Prostate gland (tissue), 2 donors: ENCODE measurements around the gene GSG1L. TPM values are rescaled to one million over a fixed set of nuclear protein-coding genes. Genes with fewer than 3 reads are reported as not detected.

Experiments
- DNase-seq: peaks from one replicate; pipeline ENCODE4 v3.0.0-alpha.2; 2019; ENCODE audit warnings: low spot score
- H3K27ac ChIP-seq, 2 donors: fragments of 200-600 bp; sonication (generic); 2 replicates each; pipeline ENCODE4 v1.5.1; 2017 to 2019
- H3K27me3 ChIP-seq: fragments of 200-600 bp; sonication (generic); replicated peaks from 2 replicates; pipeline ENCODE4 v1.5.1; 2019; ENCODE audit not compliant: insufficient read depth
- H3K36me3 ChIP-seq, 2 donors: fragments of 200-600 bp; sonication (generic); 1 replicate in 1 of 2; 2 replicates in 1 of 2; pipeline versions ENCODE4 v1.5.1 to v1.8.1; 2017 to 2019
- H3K4me1 ChIP-seq: fragments of 200-600 bp; sonication (generic); replicated peaks from 2 replicates; pipeline ENCODE4 v1.5.1; 2019
- H3K4me3 ChIP-seq, 2 donors: fragments of 200-600 bp; sonication (generic); 2 replicates each; pipeline ENCODE4 v1.5.1; 2017 to 2019
- H3K9me3 ChIP-seq: fragments of 200-600 bp; sonication (generic); 2 replicates; pipeline ENCODE4 v1.5.1; 2017
- POLR2A ChIP-seq: fragments of 450-650 bp; IDR thresholded peaks from one replicate; pipeline ENCODE4 v1.6.1; 2016; ENCODE audit warnings: antibody characterized with exemption, mild to moderate bottlenecking
- POLR2AphosphoS5 ChIP-seq: sonication (generic); formaldehyde crosslinking; IDR thresholded peaks from one replicate; pipeline ENCODE4 v1.6.1; 2017; ENCODE audit warnings: antibody characterized with exemption
- WGBS: methylation state at CpG from one replicate; pipeline ENCODE4 v1.1.5; 2018; 5-methylcytosine and 5-hydroxymethylcytosine counted together
- intact Hi-C: fragments of 100-400 bp; cut with DNase I; formaldehyde crosslinking; loops from one replicate; pipeline ENCODE4 v1.14.2; 2022
- total RNA-seq, 2 donors: library from RNA; depleted of rRNA; stranded (reverse); fragments of >200 nt; gene quantifications; one replicate each; pipeline ENCODE4 v1.1.0, GENCODE V29; 2016
- TF ChIP-seq, protein P1 (sequence below), 4 experiments: fragments of 200-600 bp in 2 of 4; fragments of 450-650 bp in 2 of 4; sonication (generic) in 2 of 4; IDR thresholded peaks; 1 replicate in 3 of 4; 2 replicates in 1 of 4; pipeline ENCODE4 v1.5.1; 2016 to 2019; ENCODE audit warnings: antibody characterized with exemption in 4 of 4, mild to moderate bottlenecking in 2 of 4, moderate library complexity in 2 of 4

GSG1L gene
- total RNA-seq, 2 donors from 2014 or later = 0.91 TPM; not detected in 1

DNA sequence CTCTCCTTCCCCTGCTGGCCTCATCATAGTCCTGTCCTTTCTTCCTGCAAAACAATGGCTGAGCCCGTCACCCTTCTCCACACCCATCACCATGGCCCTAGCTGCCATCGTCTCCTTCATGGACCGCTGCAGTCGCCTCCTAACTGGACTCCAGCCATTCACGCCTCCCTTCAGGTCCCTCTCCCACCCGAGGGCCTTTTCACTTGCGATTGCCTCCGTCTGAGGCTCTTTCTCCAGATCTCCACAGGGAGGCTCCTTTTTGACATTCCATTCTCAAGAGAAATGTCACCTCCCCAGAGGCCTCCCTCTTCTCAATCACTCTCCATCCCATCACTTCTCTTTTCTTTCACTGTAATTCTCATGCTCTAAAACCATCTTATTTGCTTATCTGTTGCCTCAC is 23.5 kb downstream of the GSG1L start:
- H3K27me3 ChIP-seq = peaks cover 7% of the 10 kb centered on the region
- no peaks in the 10 kb centered on the region for H3K36me3 ChIP-seq
- intact Hi-C loops = no loop called here
- H3K4me1 ChIP-seq = no peaks in the 10 kb centered on the region
- 61% methylated on average over 8 of the region's 8 CpGs for WGBS
- no peak overlapping the region for H3K27ac ChIP-seq
- no peaks in the 10 kb centered on the region for H3K9me3 ChIP-seq
- no peak for DNase-seq
- TF ChIP-seq, protein P1, sequence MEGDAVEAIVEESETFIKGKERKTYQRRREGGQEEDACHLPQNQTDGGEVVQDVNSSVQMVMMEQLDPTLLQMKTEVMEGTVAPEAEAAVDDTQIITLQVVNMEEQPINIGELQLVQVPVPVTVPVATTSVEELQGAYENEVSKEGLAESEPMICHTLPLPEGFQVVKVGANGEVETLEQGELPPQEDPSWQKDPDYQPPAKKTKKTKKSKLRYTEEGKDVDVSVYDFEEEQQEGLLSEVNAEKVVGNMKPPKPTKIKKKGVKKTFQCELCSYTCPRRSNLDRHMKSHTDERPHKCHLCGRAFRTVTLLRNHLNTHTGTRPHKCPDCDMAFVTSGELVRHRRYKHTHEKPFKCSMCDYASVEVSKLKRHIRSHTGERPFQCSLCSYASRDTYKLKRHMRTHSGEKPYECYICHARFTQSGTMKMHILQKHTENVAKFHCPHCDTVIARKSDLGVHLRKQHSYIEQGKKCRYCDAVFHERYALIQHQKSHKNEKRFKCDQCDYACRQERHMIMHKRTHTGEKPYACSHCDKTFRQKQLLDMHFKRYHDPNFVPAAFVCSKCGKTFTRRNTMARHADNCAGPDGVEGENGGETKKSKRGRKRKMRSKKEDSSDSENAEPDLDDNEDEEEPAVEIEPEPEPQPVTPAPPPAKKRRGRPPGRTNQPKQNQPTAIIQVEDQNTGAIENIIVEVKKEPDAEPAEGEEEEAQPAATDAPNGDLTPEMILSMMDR (IDR thresholded peaks at IDR 0.05) = no peak
- no peak for TF ChIP-seq POLR2AphosphoS5
- no peak for TF ChIP-seq POLR2A
- no peak overlapping the region for H3K4me3 ChIP-seq

DNA sequence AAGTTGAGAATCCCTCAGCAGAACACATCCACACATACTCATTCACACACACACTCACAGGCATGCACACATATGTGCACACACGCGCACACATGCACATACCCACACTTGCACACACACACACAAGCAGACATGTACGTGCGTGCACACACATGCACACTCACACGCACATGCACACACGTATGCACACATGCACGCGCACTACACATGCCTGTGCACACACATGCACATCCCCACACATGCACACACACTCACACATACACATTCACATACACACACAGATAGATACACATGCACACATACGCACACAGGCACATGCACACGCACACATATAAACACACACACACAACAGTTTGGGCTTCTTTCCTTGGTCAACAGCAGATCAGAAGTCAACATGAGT is 24.0 kb downstream of the GSG1L start:
- no peaks in the 10 kb centered on the region for H3K4me1 ChIP-seq
- peaks cover 7% of the 10 kb centered on the region for H3K27me3 ChIP-seq
- WGBS = 92% methylated on average over 10 of the region's 10 CpGs
- DNase-seq = no peak
- H3K9me3 ChIP-seq = no peaks in the 10 kb centered on the region
- no peak overlapping the region for H3K4me3 ChIP-seq
- intact Hi-C loops = no loop called here
- H3K27ac ChIP-seq = no peak overlapping the region
- H3K36me3 ChIP-seq = no peaks in the 10 kb centered on the region
- no peak for TF ChIP-seq POLR2A
- TF ChIP-seq, protein P1 (IDR thresholded peaks at IDR 0.05) = no peak

GRCh38 chr16:28038409-28038808 is 25.1 kb downstream of the GSG1L start:
- no peak overlapping the region for H3K27ac ChIP-seq
- H3K9me3 ChIP-seq = no peaks in the 10 kb centered on the region
- DNase-seq = no peak
- H3K4me1 ChIP-seq = no peaks in the 10 kb centered on the region
- no peak overlapping the region for H3K4me3 ChIP-seq
- intact Hi-C loops = no loop called here
- 58% methylated on average over 12 of the region's 12 CpGs for WGBS
- peaks cover 7% of the 10 kb centered on the region for H3K27me3 ChIP-seq
- no peaks in the 10 kb centered on the region for H3K36me3 ChIP-seq
- TF ChIP-seq POLR2AphosphoS5 (no peak), POLR2A (no peak)
- TF ChIP-seq, protein P1 (IDR thresholded peaks at IDR 0.05) = no peak

DNA sequence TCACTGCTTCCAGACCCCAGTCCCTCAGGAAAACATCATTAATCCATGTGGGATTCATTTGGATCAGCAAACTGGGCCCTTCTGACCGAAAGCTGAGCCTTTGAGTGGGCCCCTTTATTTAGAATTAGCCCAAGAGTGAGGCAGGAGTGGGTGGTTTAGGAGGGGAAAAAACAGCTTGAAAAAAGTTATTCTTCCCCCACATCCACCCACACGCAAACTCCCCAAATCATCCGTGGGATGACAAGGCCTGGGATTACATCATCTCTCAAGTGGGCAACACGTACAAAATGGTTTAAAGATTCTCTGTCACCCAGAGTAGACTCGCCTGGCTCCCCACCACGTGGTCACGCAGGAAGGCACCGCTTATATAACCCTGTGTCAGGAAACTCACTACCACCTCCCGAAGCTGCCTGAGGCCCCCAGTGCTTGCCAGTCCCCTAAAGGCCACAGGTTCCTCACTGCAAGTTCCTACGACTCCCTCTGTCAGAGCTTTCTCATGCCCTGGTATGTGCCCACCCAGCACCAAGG is 27.6 kb downstream of the GSG1L start:
- TF ChIP-seq, protein P1 (IDR thresholded peaks at IDR 0.05) = no peak
- no peak for TF ChIP-seq POLR2AphosphoS5
- TF ChIP-seq POLR2A = no peak
- 66% methylated on average over 10 of the region's 10 CpGs for WGBS
- Histone ChIP-seq H3K4me1 (no peaks in the 10 kb centered on the region), H3K36me3 (no peaks in the 10 kb centered on the region), H3K27ac (no peak overlapping the region), H3K27me3 (peaks cover 7% of the 10 kb centered on the region), H3K9me3 (no peaks in the 10 kb centered on the region), H3K4me3 (no peak overlapping the region)
- DNase-seq = no peak
- intact Hi-C loops = no loop called here

- peaks cover 7% of the 10 kb centered on the region for H3K27me3 ChIP-seq
- no peaks in the 10 kb centered on the region for H3K36me3 ChIP-seq
- TF ChIP-seq POLR2A (no peak), POLR2AphosphoS5 (no peak)
- TF ChIP-seq, protein P1 (IDR thresholded peaks at IDR 0.05) = no peak
- WGBS = 90% methylated on average over 4 of the region's 4 CpGs
- no peaks in the 10 kb centered on the region for H3K4me1 ChIP-seq
- H3K9me3 ChIP-seq = no peaks in the 10 kb centered on the region
- intact Hi-C loops = no loop called here
- no peak overlapping the region for H3K4me3 ChIP-seq
- H3K27ac ChIP-seq = no peak overlapping the region
- DNase-seq = no peak
Observed at GRCh38 chr16:28033870-28034269, 29.6 kb downstream of the GSG1L start.
